Activated CD4-positive, CD25-positive, alpha-beta regulatory T cell (primary cell): Measurements from ENCODE around the gene CAPN6.

Experiments
- DNase-seq, 4 experiments: peaks; one replicate each; lab custom pipeline; 2025; lab: John Stamatoyannopoulos, UW

CAPN6 gene, protein sequence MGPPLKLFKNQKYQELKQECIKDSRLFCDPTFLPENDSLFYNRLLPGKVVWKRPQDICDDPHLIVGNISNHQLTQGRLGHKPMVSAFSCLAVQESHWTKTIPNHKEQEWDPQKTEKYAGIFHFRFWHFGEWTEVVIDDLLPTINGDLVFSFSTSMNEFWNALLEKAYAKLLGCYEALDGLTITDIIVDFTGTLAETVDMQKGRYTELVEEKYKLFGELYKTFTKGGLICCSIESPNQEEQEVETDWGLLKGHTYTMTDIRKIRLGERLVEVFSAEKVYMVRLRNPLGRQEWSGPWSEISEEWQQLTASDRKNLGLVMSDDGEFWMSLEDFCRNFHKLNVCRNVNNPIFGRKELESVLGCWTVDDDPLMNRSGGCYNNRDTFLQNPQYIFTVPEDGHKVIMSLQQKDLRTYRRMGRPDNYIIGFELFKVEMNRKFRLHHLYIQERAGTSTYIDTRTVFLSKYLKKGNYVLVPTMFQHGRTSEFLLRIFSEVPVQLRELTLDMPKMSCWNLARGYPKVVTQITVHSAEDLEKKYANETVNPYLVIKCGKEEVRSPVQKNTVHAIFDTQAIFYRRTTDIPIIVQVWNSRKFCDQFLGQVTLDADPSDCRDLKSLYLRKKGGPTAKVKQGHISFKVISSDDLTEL

DNA sequence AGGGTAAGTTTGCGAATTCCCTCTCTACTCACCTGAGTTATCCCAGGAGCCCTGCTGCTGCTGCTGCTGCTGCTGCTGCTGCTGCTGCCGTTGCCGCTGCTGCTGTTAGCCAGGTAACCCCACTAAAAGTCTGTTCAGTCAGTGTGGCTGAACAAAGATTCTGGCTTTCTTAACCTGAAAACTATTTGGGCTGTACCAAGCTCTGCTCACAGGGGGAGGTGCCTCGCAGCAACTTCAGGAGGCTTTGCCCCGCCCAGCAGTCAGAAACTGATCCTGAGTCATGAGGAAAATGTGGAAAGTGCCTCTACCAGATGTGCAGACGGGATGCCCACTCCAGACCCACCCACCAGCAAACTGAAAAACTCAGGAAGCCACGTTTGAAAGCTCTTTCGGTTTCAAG, at the start of gene CAPN6:
Gene CAPN6, minus strand, starts transcription at position 145 of the 400 bp plus-strand sequence. CDS start 6,547 bp downstream, outside the sequence.
- no peak for DNase-seq

DNA sequence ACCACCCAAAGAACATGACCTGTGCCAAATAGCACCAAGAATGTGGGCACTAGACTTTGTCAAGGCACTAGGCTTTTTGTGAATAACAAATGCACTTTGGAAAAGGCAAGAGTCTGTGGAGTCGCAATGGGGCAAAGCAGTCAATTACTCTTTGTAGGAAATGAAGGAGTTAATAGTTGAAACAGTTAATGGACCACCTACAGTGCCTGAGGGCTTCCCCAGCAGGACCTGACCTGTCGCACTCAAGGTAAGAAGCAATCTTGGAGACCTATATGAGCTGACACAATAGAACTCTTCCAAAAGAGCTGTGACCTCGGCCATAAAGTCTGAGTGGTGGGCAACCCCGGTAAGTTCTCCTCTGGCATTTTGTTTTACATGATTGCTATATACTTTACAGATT, 49.2 kb upstream of the CAPN6 start:
- no peak for DNase-seq

DNA sequence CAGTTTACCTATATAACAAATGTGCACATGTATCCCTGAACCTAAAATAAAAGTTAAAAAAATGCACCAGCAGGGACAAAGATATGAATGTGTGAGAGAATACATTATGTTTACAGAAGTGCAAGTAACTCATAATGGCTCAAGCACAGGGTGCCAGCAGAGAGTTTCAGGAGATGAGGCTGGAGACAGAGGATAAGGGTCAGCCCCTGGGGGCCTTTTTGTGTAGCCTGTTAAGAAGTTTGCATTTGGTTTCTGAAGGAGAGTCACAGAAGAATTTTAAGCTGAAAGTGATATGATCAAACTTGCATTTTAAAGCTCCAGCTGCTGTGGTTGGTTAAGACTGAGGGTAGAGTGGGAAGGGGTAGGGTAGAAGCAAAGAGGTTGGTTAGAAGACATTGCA, 48.6 kb upstream of the CAPN6 start:
- no peak for DNase-seq

DNA sequence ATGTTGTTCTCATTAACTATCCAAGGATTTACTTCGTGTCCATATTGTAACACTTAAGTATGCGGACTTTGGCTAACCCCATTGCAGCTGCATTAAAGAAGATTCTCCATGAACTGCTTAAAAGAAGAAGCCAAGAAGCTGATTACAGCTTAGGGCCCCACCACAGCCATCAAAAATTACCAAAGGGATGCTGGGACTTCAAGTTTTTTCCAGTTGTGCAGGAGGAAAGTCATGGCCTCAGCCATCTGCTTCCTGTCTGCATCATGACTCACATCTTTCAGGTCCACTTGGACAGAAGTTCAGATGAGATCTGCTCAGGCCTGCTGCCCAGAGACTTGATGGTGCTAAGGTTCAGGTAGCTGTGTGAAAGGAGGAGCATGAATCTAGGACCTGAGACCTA, 38.8 kb upstream of the CAPN6 start:
- no peak for DNase-seq

DNA sequence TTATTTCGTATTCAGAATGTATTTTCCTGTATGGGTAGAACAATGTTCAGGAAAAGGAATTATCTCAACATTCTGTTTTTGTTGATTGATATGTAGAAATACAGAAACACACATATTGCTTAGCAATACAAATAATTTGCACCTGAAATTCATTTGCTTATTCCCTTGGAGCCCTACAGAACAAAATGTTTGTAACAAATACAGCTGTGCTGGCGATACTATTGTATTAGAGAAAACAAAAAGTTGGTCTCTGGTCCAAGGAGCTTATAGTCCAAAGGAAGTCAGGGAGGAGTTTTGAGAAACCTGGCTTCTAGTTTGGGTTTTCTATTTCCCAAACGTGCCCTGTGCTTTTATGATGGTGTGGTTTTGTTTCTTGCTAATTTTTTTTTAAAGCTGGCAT, 37.8 kb upstream of the CAPN6 start:
- DNase-seq, result no peak

DNA sequence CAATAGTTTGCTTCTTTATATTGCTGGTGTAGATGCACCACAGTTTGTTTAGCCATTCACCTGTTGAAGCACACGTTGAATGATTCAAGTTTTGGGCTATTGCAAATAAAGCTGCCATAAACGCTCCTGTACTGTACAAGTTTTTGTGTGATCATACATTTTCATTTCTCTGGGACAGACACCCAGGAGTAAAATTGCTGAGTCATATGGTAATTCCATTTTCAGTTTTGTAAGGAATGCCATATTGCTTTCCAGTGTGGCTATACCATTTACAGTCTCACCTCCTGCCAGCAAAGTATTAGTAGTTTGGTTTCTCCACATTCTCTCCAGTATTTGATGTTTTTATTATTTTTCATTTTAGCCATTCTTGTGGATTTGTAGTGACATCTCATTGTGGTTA, 32.0 kb upstream of the CAPN6 start:
- no peak for DNase-seq

DNA sequence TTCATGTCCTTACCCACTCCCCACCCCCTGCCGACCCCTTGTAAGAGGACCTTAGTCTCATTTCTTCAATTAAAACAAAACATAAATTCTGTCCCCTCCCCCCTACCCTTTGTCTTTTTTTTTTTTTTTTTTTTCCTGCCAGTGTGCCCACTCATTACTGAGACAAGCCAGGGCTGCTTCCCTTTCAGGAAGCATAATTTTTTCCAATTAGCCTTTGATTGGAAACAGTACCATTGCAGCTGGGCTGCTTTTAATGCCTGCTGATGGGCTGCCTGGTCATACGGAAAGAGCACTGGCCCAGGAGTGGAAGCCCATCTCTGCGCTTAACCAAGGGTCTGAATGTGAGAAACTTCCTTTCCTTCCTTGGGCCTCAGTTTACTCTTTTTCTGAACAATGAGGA, 18.6 kb upstream of the CAPN6 start:
- DNase-seq, result no peak

DNA sequence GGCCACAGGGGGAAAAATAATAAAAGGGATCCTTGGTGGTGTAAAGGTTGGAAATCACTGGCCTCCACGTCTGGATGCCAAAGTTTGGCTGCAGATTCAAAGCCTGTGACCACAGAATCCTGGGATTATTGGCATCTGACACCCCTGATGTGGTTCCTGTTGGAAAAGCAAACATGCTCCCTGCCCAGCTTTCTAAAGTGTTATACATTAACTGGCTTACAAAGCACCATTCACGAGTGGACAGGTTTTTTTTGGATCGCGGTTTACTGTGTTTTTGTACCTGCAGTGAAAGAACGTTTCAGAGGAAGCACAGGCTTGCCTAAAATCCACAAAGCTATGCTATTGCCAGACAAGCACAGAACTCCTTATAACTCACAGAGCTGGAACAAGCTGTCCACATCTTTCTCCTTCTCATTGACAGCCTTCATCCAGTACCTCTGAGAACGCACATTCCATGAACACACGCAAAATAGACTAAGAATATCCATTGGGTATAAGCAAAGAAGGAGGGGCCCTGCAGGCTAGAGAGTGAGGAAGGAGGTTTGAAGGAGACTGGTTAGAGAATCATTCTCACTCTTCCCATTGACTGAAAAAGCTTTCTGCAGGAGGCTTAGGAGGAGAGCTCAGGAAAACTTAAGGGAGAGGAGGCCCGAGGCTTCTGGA, 14.5 kb upstream of the CAPN6 start:
- no peak for DNase-seq

DNA sequence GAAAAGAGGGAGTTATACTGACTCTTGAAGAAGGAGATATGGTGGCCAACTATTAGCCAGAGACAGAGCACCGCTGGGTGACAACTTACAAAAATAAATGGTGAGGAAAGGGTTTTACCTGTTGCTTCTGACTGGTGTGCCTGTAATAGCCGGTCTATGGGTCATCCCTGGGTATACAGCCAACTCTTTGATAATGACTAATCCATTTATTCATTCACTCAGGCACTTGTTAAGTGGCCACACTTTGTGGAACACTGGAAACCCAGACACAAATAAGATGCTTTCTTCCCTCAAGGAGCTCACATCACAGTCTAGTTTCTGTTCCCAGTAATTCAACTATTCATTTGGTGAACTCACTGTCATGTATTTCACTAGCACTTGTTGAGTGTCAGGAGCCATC, 13.2 kb upstream of the CAPN6 start:
- DNase-seq, result no peak

DNA sequence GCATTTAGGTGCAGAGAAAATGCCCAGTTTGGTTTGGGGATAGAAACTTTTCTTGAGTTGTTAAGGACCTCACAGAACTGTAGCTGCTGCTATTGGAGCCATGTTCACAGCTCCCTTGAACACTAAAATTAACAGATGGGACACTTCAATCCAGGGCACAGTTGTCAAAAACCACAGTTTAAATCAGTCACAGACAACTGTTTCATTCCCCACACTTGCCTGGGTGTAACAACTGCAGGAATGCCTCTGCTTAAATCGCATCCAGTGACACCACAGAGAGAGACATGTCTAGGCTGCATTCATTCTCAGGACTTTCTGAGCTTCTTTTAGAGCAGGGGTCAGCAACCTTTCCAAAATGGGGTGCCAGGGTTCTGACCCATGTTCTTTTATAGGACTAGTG, 12.7 kb upstream of the CAPN6 start:
- DNase-seq, result no peak

DNA sequence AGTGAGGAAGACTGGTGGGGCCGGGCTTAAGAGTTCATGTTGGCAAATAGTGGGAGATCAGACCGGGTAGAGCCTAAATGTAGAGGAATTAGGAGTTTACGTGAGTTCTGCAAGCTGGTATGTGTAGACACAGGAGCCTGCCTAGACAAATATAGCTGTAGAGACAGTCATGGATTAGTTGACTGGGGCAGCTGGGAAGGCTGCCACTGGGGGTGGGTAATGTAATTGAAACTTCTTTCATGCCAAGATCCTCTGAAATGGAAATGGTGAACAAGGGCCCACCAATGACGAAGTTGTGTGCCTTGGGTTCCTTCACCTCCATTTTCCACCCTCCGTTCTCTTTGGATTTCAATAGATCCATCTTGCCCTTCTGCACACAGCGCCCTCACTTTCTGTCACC, 11.9 kb upstream of the CAPN6 start:
- DNase-seq, result no peak

DNA sequence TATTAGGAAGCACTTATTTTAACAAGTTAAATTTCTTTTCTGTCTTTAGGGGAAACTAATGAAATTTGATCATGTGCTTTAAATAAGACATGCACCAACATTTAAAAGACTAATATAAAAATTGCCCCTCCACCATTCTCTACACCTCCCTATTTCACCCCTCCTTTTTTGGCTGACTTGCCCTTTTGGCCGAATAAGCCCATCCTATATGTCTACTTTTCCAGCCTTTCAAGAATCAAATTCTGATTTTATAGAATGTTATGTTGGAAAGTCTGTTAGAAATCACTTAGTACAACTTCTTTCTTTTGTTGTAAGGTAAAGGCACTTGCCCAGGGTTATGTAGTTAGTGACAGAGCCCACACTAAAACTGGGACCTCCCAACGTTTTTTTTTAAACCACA, 1.8 kb downstream of the CAPN6 start:
- DNase-seq, result no peak

DNA sequence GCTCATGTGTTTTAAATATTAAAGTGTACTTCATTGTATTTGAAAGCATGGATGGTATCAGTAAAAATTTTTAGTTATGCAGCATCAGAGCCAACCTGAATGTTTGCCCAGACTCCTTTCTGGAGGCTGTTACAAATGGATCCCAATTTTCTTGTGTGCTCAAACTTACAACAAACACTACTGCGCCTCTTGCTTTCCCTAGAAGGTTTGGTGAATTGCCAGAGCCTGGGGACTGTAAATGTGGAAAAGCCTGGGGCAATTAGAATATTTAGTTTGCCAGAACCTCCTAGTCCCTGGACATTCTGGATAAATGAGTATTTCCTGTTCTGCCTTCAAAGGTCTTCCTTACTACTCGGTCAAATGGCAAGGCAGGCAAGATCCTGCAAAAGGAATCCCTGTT, 4.8 kb downstream of the CAPN6 start:
- DNase-seq, result no peak

DNA sequence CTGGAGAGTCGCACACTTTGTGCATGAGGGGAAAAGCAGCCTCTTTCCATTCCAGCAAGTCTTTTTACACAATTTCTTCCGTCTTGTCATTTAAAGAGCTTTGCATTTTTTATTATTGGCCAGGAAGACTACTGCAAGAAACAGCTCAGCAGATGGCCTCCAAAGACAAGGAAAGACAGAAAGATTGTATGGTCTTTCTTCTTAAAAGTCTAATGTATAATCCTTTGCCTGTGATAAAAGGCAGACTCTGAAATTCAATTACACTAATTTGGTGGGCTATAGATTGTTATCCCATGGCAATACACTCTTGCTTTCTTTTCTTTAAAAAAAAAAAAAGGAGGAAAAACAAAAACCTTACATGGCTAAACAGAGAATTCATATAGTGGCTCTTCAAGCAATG, 5.9 kb downstream of the CAPN6 start:
- no peak for DNase-seq

DNA sequence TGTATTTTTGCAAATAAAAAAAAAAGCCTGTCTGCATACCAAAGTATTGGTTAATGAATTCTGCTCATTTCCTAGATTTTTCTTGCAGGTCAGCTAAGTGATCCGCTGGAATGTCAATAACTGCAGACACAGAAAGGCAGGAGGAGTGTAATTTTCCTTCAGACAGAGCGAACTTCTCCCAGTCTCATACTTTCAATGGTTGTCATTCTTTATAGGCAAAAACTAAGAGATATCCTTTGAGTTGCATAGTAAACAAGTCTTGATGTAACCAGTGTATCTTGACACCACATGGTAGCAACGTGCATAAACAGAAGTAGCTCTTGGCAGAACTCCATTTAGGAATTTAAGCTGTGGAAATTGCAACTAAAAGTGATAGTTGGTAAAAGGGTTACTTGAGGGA, 8.2 kb downstream of the CAPN6 start:
- no peak for DNase-seq

DNA sequence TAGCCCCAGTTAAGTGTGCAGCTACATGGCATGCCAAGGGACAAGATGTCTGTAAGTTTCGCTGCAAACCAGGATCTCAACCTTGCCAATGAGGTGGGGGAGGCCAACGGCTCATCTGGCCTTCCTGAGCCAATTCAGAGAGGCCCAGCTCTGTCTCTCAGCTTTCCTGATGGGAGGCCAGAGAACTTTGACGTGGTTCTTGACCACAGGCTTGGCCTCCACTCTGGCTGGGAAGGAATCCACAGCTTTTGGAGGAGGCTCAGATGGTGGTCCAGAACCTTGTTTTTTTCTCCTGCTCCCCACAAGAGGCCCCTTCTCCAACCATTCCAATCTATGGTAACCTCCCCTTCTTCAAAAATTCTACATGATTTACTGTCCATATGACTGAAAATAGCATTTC, 9.8 kb downstream of the CAPN6 start:
- no peak for DNase-seq

DNA sequence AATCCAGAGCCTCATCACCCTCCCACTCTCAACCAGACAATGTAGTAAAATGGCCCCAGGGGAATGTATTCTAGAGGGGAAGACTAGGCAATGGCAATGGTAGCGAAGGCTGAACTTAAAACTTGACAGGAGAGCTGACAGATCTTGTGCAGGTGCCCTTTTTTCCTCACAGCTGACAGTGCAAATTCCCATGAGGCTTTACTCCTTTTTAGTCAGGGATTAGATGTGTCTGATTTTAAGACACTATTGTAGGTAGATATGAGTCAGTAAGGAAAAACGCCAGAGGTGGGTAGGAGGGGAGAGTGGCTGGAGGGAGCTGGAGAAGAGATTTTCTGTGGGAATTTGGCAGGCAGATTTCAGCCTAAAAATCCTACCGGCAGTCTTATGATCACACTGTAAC, 10.7 kb downstream of the CAPN6 start:
- DNase-seq, result no peak

DNA sequence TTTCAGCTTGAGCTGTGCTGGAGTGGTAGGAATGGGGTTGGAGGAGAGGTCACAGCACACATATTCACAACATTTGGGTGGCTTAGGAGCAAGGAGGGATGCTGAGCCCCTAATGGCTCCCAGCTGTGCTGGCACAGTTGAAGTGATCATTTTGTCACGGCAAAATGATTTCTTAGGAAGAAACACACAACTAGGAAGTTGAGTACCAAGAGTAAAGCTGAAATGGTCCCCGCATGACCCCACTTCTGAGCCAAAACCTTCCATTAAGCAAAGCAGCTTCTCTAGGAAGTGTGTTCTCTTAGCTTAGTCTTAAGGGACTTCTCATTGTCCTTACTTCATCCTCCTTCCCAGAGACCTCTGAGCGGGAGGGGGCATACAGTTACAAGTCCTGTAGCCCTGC, 12.6 kb downstream of the CAPN6 start:
- no peak for DNase-seq

DNA sequence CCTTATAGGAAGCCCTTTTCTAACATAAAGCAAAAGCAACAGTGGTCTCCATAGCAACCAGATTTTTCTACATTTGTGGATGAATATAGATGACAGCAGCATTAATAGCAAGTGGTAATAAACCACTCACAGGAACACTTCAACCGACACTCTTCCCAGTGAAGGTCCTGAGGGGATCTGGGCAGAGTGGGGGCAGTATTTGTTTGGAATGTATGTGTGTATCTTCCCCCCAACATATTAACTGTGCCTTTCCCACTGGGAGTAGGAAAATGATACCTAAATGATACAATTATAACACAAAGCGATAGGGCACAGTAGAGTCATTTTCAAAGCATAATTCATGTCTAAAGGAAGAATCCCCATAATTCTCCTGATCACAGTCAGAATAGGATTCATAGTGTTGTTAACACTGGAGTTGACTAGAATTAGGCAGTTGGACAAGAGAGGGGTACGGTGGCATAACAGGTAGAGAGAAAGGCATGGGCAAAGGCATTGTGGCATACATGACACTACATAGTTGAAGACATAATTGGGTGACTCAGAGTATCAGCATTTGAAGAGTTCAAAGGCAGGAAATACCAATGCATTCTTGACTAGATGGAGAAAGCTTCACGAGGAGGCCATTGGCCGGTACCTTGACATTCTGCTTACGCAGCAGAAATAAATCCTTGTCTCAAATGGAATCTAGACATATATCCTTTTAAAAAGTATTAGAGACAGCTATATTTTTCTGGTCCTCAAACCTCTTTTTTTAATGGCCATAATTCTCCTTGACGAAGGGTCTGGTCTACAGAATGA, 15.2 kb downstream of the CAPN6 start:
- no peak for DNase-seq

DNA sequence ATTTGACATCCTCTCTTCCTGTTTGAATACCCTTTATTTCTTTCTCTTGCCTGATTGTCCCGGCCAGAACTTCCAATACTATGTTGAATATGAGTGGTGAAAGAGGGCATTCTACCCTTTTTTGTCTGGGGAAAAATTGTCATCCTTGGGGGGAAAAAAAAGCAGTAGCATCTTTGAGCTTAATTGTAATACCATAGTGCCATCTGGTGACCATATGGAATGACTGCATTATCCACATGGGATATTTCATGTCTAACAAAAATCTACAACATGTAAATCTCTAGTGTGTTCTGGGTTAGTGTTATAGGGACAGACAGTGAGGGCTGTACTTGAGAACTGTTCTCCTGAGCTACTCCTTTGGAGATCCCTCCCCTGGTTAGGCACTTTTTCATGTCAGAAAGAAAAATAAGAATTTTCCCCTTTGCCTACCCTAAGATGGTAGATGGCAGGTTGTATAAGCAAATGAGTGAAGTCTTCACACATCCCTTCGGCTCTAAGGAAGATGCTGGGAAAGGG, 26.0 kb downstream of the CAPN6 start:
- DNase-seq, result no peak

DNA sequence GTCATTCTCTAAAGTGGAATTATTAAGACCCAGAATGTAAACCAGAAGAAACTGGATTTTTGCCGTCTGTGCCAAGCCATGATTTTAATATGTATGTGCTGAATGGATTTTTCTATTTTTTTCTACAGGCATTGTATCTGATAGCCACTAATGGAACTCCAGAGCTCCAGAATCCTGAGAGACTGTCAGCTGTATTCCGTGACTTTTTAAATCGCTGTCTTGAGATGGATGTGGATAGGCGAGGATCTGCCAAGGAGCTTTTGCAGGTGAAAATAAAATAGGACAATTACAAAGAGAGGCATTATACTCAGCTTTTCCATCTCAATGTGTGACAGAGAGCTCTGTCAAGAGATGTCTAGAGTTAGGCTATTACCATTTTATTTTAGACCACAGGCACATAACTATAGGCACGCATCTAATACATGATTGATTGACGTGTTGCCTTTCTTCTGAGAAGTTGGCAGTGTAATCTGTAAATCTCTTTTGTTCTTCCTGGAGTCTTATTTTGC, 53.9 kb downstream of the CAPN6 start:
- no peak for DNase-seq

DNA sequence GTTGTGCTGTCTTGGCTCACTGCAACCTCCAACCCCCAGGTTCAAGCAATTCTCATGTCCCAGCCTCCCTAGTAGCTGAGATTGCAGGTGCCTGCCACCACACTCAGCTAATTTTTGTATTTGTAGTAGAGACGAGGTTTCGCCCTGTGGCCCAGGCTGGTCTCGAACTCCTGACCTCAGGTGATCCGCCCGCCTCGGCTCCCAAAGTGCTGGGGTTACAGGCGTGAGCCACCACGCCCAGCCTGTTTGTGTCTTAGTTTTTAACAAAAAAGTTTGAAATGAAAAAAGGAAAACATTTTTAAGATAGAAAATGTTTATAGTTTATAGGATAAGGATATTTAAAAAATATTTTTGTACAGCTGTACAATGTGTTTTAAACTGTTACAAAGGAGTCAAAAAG, 62.4 kb downstream of the CAPN6 start:
- no peak for DNase-seq
